ENCODE results near the gene PPM1M. TPM values are rescaled to one million over a fixed set of nuclear protein-coding genes. Genes with fewer than 3 reads are reported as not detected.

PPM1M gene
- total RNA-seq, 1 experiment from 2014 or later = 8.5 TPM

- CTCF ChIA-PET = no interaction called here
- peaks cover 11% of the 10 kb centered on the region; the same call in 1 of the 2 replicates for H4K20me1 ChIP-seq (ENCODE audit: low read length)
- H3K9me2 ChIP-seq (replicated peaks; ENCODE audit: low read length) = no peaks in the 10 kb centered on the region
- H3K4me1 ChIP-seq (ENCODE audit: insufficient read depth, low read length) = peaks cover 58% of the 10 kb centered on the region
- no peak overlapping the region for H3K4me3 ChIP-seq (ENCODE audit: low read length)
- H2AFZ ChIP-seq (ENCODE audit: low read length) = no peak overlapping the region
- H3F3A ChIP-seq (ENCODE audit: low read length, unreplicated experiment) = peaks cover 5% of the 10 kb centered on the region
- DNase-seq (no peak), ATAC-seq (no peak)
- TF ChIP-seq EZH2 (IDR thresholded peaks at IDR 0.05; ENCODE audit: low read length, unreplicated experiment) (no peak), CTCF (conservative IDR thresholded peaks at IDR 0.05; ENCODE audit: low read depth, low read length) (no peak), EZH2phosphoT487 (IDR thresholded peaks at IDR 0.05; ENCODE audit: borderline replicate concordance, low read length) (no peak)
- no peak overlapping the region for H3K27ac ChIP-seq (ENCODE audit: low read length)
- H3K4me2 ChIP-seq (ENCODE audit: low read length) = no peak overlapping the region
- H3K36me3 ChIP-seq (ENCODE audit: low read depth, low read length) = peaks cover 65% of the 10 kb centered on the region
- H3K27me3 ChIP-seq (ENCODE audit: low read length) = no peaks in the 10 kb centered on the region
- intact Hi-C loops (cut with micrococcal nuclease) = no loop called here
- peaks cover 41% of the 10 kb centered on the region for H3K79me2 ChIP-seq (ENCODE audit: low read length)
- no peaks in the 10 kb centered on the region for H3K9me3 ChIP-seq (ENCODE audit: low read length)
- POLR2A ChIA-PET (ENCODE audit: unreplicated experiment) = no interaction called here
- H3K9ac ChIP-seq (ENCODE audit: low read length) = no peak overlapping the region
- BruUV-seq (replicated peaks) = no TSS peak
Observed at GRCh38 chr3:52202384-52203077, 43.0 kb upstream of the PPM1M start.

GRCh38 chr3:52203701-52204100 is 41.9 kb upstream of the PPM1M start:
- DNase-seq (no peak), ATAC-seq (no peak)
- ChIA-PET POLR2A (ENCODE audit: unreplicated experiment) (interaction anchor here (0.6 kb wide), 1 partner anchor 952 kb away, joined by 4 read pairs; no protein-coding TSS in a partner anchor), CTCF (interaction anchor here (0.6 to 1.1 kb wide), 2 partner anchors 17 to 85 kb away, joined by 3 to 7 read pairs; no protein-coding TSS in a partner anchor)
- Histone ChIP-seq H3K9me2 (replicated peaks; ENCODE audit: low read length) (no peaks in the 10 kb centered on the region), H3K9ac (ENCODE audit: low read length) (no peak overlapping the region), H3K79me2 (ENCODE audit: low read length) (peaks cover 35% of the 10 kb centered on the region), H3K36me3 (ENCODE audit: low read depth, low read length) (peaks cover 76% of the 10 kb centered on the region), H2AFZ (ENCODE audit: low read length) (no peak overlapping the region), H3K27ac (ENCODE audit: low read length) (0 out of 2 replicates have a peak overlapping the region, but pooled peaks have one; percentile 88), H4K20me1 (ENCODE audit: low read length) (peaks cover 8% of the 10 kb centered on the region; the same call in 1 of the 2 replicates), H3K4me1 (ENCODE audit: insufficient read depth, low read length) (peaks cover 53% of the 10 kb centered on the region), H3K9me3 (ENCODE audit: low read length) (no peaks in the 10 kb centered on the region), H3K4me2 (ENCODE audit: low read length) (0 out of 2 replicates have a peak overlapping the region, but pooled peaks have one; percentile 47), H3K27me3 (ENCODE audit: low read length) (no peaks in the 10 kb centered on the region), H3F3A (ENCODE audit: low read length, unreplicated experiment) (peaks cover 5% of the 10 kb centered on the region), H3K4me3 (ENCODE audit: low read length) (no peak overlapping the region)
- TF ChIP-seq EZH2 (IDR thresholded peaks at IDR 0.05; ENCODE audit: low read length, unreplicated experiment) (no peak), CTCF (conservative IDR thresholded peaks at IDR 0.05; ENCODE audit: low read depth, low read length) (no peak), EZH2phosphoT487 (IDR thresholded peaks at IDR 0.05; ENCODE audit: borderline replicate concordance, low read length) (no peak)
- no TSS peak for BruUV-seq (replicated peaks)
- intact Hi-C loops (cut with micrococcal nuclease) = loop anchor here (2.0 kb wide), 1 partner anchor 33 kb away; no protein-coding TSS in a partner anchor
